ENCODE data around the gene BCAM.
"Not testable (repeated sequence)": the region's sequence is repeated elsewhere in the genome, so short reads cannot be mapped to it uniquely, and the experiment has no call there.

Gene BCAM

GRCh38 chr19:44824761-44825160 lies 15.9 kb downstream of the BCAM start:
- Histone ChIP-seq H3K9ac (ENCODE audit: low read length) (no peak overlapping the region), H3K27me3 (ENCODE audit: control insufficient read depth, insufficient read depth, low read length) (no peaks in the 10 kb centered on the region), H3K36me3 (ENCODE audit: control insufficient read depth, insufficient read depth, low read length) (no peaks in the 10 kb centered on the region), H3K4me3 (ENCODE audit: low read length) (no peak overlapping the region), H3K4me1 (ENCODE audit: control insufficient read depth, insufficient read depth, low read length) (no peaks in the 10 kb centered on the region), H3K27ac (ENCODE audit: low read depth, low read length) (no peak overlapping the region)

- not testable (repeated sequence) for H3K9ac ChIP-seq (ENCODE audit: low read length); H3K27ac ChIP-seq (ENCODE audit: low read depth, low read length); H3K27me3 ChIP-seq (ENCODE audit: control insufficient read depth, insufficient read depth, low read length); H3K4me1 ChIP-seq (ENCODE audit: control insufficient read depth, insufficient read depth, low read length); H3K36me3 ChIP-seq (ENCODE audit: control insufficient read depth, insufficient read depth, low read length); H3K4me3 ChIP-seq (ENCODE audit: low read length)
Measured at GRCh38 chr19:44832875-44833274, 24.0 kb downstream of the BCAM start.

GRCh38 chr19:44834399-44834798 lies 25.5 kb downstream of the BCAM start:
- H3K4me3 ChIP-seq (ENCODE audit: low read length); H3K4me1 ChIP-seq (ENCODE audit: control insufficient read depth, insufficient read depth, low read length); H3K36me3 ChIP-seq (ENCODE audit: control insufficient read depth, insufficient read depth, low read length); H3K9ac ChIP-seq (ENCODE audit: low read length); H3K27me3 ChIP-seq (ENCODE audit: control insufficient read depth, insufficient read depth, low read length); H3K27ac ChIP-seq (ENCODE audit: low read depth, low read length): not testable (repeated sequence)

- Histone ChIP-seq H3K4me3 (ENCODE audit: low read length) (no peak overlapping the region), H3K4me1 (ENCODE audit: control insufficient read depth, insufficient read depth, low read length) (no peaks in the 10 kb centered on the region), H3K27ac (ENCODE audit: low read depth, low read length) (no peak overlapping the region), H3K9ac (ENCODE audit: low read length) (no peak overlapping the region), H3K36me3 (ENCODE audit: control insufficient read depth, insufficient read depth, low read length) (no peaks in the 10 kb centered on the region), H3K27me3 (ENCODE audit: control insufficient read depth, insufficient read depth, low read length) (no peaks in the 10 kb centered on the region)
Measured at GRCh38 chr19:44839276-44839675, 30.4 kb downstream of the BCAM start.

- Histone ChIP-seq H3K4me1 (ENCODE audit: control insufficient read depth, insufficient read depth, low read length) (peaks cover 4% of the 10 kb centered on the region), H3K9ac (ENCODE audit: low read length) (no peak overlapping the region), H3K27ac (ENCODE audit: low read depth, low read length) (no peak overlapping the region), H3K36me3 (ENCODE audit: control insufficient read depth, insufficient read depth, low read length) (no peaks in the 10 kb centered on the region), H3K4me3 (ENCODE audit: low read length) (no peak overlapping the region), H3K27me3 (ENCODE audit: control insufficient read depth, insufficient read depth, low read length) (no peaks in the 10 kb centered on the region)
Measured at GRCh38 chr19:44840811-44841210, 31.9 kb downstream of the BCAM start.

DNA sequence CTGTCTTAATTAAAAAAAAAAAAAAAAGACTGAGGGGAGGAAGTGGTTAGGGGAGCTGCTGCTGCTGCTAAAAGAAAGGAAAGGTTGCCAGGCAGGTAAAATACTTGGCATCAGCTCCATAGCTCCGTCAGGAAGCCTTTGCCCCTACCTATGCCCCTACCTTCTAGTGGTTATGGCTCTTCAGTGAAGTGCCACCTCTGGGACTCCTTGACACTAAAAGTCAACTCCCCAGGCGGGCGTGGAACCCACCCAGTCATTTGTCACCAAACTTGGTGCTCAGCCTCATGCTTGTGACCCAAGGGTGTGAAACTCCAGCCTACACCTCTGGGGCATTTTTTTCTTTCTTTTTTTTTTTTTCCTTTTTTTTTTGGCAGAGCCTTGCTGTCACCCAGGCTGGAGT lies 32.3 kb downstream of the BCAM start:
- Histone ChIP-seq H3K4me3 (ENCODE audit: low read length) (no peak overlapping the region), H3K27ac (ENCODE audit: low read depth, low read length) (no peak overlapping the region)

DNA sequence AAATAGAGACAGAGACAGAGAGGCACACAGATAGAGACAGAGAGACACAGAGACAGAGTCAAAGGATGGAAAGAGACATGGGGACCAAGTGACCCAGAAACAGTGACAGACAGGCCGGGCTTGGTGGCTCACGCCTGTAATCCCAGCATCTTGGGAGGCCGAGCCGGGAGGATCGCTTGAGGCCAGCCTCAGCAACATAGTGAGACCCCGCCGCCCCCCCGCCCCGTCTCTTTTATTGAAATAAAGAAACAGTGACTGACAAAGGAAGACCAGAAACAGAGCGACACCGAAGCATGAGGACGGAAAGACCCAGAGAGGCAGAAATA lies 36.3 kb downstream of the BCAM start:
- Histone ChIP-seq H3K27ac (ENCODE audit: low read depth, low read length) (no peak overlapping the region), H3K4me3 (ENCODE audit: low read length) (peak overlapping the region; percentile 76), H3K4me1 (ENCODE audit: control insufficient read depth, insufficient read depth, low read length) (peaks cover 18% of the 10 kb centered on the region), H3K27me3 (ENCODE audit: control insufficient read depth, insufficient read depth, low read length) (no peaks in the 10 kb centered on the region), H3K36me3 (ENCODE audit: control insufficient read depth, insufficient read depth, low read length) (no peaks in the 10 kb centered on the region), H3K9ac (ENCODE audit: low read length) (no peak overlapping the region)

More for the DNA sequence above, 32.3 kb downstream of the BCAM start:
- Histone ChIP-seq H3K9ac (ENCODE audit: low read length) (no peak overlapping the region), H3K36me3 (ENCODE audit: control insufficient read depth, insufficient read depth, low read length) (no peaks in the 10 kb centered on the region), H3K27me3 (ENCODE audit: control insufficient read depth, insufficient read depth, low read length) (no peaks in the 10 kb centered on the region), H3K4me1 (ENCODE audit: control insufficient read depth, insufficient read depth, low read length) (peaks cover 4% of the 10 kb centered on the region)

DNA sequence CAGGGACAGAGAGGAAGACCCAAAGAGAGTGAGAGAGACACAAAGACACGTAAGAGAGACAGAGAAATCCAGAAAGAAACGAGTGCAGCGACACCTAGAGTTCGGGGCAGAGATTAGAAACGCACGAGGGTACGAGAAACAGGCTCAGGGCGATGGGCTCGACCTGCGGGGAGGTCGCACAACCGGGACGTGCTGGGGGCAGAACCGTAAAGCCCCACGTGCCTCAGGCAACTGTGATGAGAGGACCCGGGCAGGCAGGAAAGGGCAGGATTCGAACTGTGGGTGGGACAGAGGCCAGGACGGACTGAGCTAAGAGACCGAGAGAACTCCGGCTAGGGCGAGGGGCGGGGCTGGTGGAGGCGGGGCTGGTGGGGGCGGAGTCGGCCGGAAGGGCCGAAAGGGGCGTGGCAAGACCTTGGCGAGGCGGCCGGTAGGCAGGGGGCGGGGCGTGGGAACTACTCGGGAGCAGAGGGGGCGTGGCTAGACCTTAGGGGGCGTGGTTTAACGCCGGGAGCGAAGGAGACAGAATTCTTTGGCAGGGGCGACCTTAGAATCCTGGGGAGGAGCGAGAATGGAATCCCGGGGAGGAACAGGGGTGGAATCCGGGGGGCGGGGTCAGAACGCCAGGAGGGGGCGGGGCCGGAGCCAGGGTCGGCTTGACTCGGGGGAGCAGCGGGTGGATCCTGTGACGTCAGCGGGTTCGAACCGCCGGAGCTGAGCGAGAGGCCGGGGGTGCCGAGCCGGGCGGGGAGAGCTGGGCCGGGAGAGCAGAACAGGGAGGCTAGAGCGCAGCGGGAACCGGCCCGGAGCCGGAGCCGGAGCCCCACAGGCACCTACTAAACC lies 36.9 kb downstream of the BCAM start, which contains the start of gene NECTIN2:
TSS of gene NECTIN2 (plus strand) at position 686 of the 843 bp plus-strand sequence. CDS start 229 bp downstream, outside the sequence.
- Histone ChIP-seq H3K4me1 (ENCODE audit: control insufficient read depth, insufficient read depth, low read length) (peaks cover 18% of the 10 kb centered on the region), H3K27ac (ENCODE audit: low read depth, low read length) (peak within 1 kb of the TSS; percentile 90), H3K27me3 (ENCODE audit: control insufficient read depth, insufficient read depth, low read length) (no peaks in the 10 kb centered on the region), H3K9ac (ENCODE audit: low read length) (peak within 1 kb of the TSS; percentile 94), H3K36me3 (ENCODE audit: control insufficient read depth, insufficient read depth, low read length) (no peaks in the 10 kb centered on the region), H3K4me3 (ENCODE audit: low read length) (peak within 1 kb of the TSS; percentile 83)

DNA sequence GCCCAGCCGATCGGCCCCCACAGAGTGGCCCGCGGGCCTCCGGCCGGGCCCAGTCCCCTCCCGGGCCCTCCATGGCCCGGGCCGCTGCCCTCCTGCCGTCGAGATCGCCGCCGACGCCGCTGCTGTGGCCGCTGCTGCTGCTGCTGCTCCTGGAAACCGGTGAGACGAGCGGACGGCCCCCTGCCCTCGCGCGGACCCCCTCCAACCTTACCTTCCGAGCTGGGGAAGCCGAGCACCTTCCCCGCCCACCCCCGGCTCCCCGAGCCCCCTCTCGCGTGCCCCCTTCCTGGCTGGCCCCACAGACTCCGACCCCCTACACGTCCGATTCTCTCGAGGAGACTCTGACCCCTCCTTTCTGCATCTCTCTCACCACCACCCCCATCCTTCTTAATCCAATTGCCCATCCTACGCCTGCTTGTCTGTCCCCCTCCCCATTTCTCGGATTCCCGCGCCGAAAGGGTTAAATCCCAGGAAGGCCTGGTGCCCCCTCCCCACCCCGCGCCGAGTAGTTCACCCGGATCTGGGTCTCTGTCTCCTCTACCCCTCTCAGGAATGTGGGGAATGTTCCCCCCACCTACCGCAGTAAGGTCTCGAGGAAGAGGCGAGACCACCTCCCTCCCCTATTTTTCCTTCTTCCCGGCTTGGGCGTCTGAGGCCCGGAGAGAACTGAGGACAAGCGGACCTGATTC lies 37.7 kb downstream of the BCAM start:
- no peaks in the 10 kb centered on the region for H3K36me3 ChIP-seq (ENCODE audit: control insufficient read depth, insufficient read depth, low read length)
- no peaks in the 10 kb centered on the region for H3K27me3 ChIP-seq (ENCODE audit: control insufficient read depth, insufficient read depth, low read length)
- H3K27ac ChIP-seq (ENCODE audit: low read depth, low read length), result peak overlapping the region; percentile 90
- H3K4me3 ChIP-seq (ENCODE audit: low read length), result peak overlapping the region; percentile 83
- H3K4me1 ChIP-seq (ENCODE audit: control insufficient read depth, insufficient read depth, low read length), result peaks cover 18% of the 10 kb centered on the region
- H3K9ac ChIP-seq (ENCODE audit: low read length), result peak overlapping the region; percentile 94

GRCh38 chr19:44847144-44848035 lies 38.5 kb downstream of the BCAM start:
- H3K36me3 ChIP-seq (ENCODE audit: control insufficient read depth, insufficient read depth, low read length), result no peaks in the 10 kb centered on the region
- H3K9ac ChIP-seq (ENCODE audit: low read length), result peak overlapping the region; percentile 94
- H3K4me3 ChIP-seq (ENCODE audit: low read length), result peak overlapping the region; percentile 83
- peaks cover 18% of the 10 kb centered on the region for H3K4me1 ChIP-seq (ENCODE audit: control insufficient read depth, insufficient read depth, low read length)
- H3K27ac ChIP-seq (ENCODE audit: low read depth, low read length), result peak overlapping the region; percentile 90
- no peaks in the 10 kb centered on the region for H3K27me3 ChIP-seq (ENCODE audit: control insufficient read depth, insufficient read depth, low read length)

GRCh38 chr19:44848036-44848811 lies 39.3 kb downstream of the BCAM start:
- Histone ChIP-seq H3K4me1 (ENCODE audit: control insufficient read depth, insufficient read depth, low read length) (peaks cover 18% of the 10 kb centered on the region), H3K27me3 (ENCODE audit: control insufficient read depth, insufficient read depth, low read length) (no peaks in the 10 kb centered on the region), H3K27ac (ENCODE audit: low read depth, low read length) (peak overlapping the region; percentile 90), H3K4me3 (ENCODE audit: low read length) (peak overlapping the region; percentile 83), H3K36me3 (ENCODE audit: control insufficient read depth, insufficient read depth, low read length) (no peaks in the 10 kb centered on the region), H3K9ac (ENCODE audit: low read length) (no peak overlapping the region)
